GM18505 (cell line): ENCODE measurements around the gene LYRM7.

Experiments used
- ATAC-seq: cut with Tn5 transposase; IDR thresholded peaks from one replicate; pipeline ENCODE4 v1.9.1; 2021; ENCODE audit not compliant: unreplicated experiment
- POLR2A ChIP-seq: IDR thresholded peaks from 4 replicates; pipeline ENCODE4 v1.6.1; 2011; ENCODE audit warnings: borderline replicate concordance; ENCODE audit not compliant: insufficient read depth, insufficient read length; ENCODE audit errors: extremely low read depth

LYRM7 gene

GRCh38 chr5:131194725-131195124, 24.0 kb downstream of the LYRM7 start:
- ATAC-seq = no peak
- no peak for TF ChIP-seq POLR2A

GRCh38 chr5:131195696-131196095, 25.0 kb downstream of the LYRM7 start:
- ATAC-seq = no peak
- TF ChIP-seq POLR2A = no peak

- no peak for ATAC-seq
- TF ChIP-seq POLR2A = no peak
Measured at GRCh38 chr5:131196331-131196730, 25.6 kb downstream of the LYRM7 start.

GRCh38 chr5:131198625-131199024, 27.9 kb downstream of the LYRM7 start:
- TF ChIP-seq POLR2A = no peak
- no peak for ATAC-seq

- TF ChIP-seq POLR2A = no peak
- no peak for ATAC-seq
Measured at GRCh38 chr5:131200560-131200959, 29.8 kb downstream of the LYRM7 start.

GRCh38 chr5:131204964-131205363, 34.2 kb downstream of the LYRM7 start:
- no peak for TF ChIP-seq POLR2A
- no peak for ATAC-seq

GRCh38 chr5:131206061-131206460, 35.3 kb downstream of the LYRM7 start:
- ATAC-seq = no peak
- TF ChIP-seq POLR2A = no peak

GRCh38 chr5:131206772-131207171, 36.0 kb downstream of the LYRM7 start:
- no peak for TF ChIP-seq POLR2A
- ATAC-seq = no peak

- no peak for TF ChIP-seq POLR2A
- no peak for ATAC-seq
Measured at GRCh38 chr5:131209175-131209505, 38.4 kb downstream of the LYRM7 start.

GRCh38 chr5:131209506-131210150, 38.9 kb downstream of the LYRM7 start:
- ATAC-seq = peak; percentile 90
- TF ChIP-seq POLR2A = peak; percentile 45

GRCh38 chr5:131210151-131210510, 39.4 kb downstream of the LYRM7 start:
- no peak for ATAC-seq
- TF ChIP-seq POLR2A = no peak

GRCh38 chr5:131211669-131212068, 40.9 kb downstream of the LYRM7 start:
- TF ChIP-seq POLR2A = no peak
- no peak for ATAC-seq

- TF ChIP-seq POLR2A = no peak
- no peak for ATAC-seq
Measured at GRCh38 chr5:131212471-131213021, 41.8 kb downstream of the LYRM7 start.

- no peak for ATAC-seq
- TF ChIP-seq POLR2A = no peak
Measured at GRCh38 chr5:131214609-131215227, 44.0 kb downstream of the LYRM7 start.

- no peak for TF ChIP-seq POLR2A
- ATAC-seq = no peak
Measured at GRCh38 chr5:131217791-131218190, 47.0 kb downstream of the LYRM7 start.

GRCh38 chr5:131218392-131218791, 47.6 kb downstream of the LYRM7 start:
- ATAC-seq = no peak
- no peak for TF ChIP-seq POLR2A

GRCh38 chr5:131220566-131220965, 49.8 kb downstream of the LYRM7 start:
- ATAC-seq = no peak
- TF ChIP-seq POLR2A = no peak
